HG03439 (cell line): Measurements from ENCODE around the gene SHROOM1.

Source experiments
- ATAC-seq: cut with Tn5 transposase; IDR thresholded peaks from one replicate; pipeline ENCODE4 v1.9.1; 2021; ENCODE audit warnings: mild to moderate bottlenecking, moderate library complexity; ENCODE audit not compliant: unreplicated experiment

Gene SHROOM1

GRCh38 chr5:132778129-132778528 lies 52.3 kb downstream of the SHROOM1 start:
- no peak for ATAC-seq

DNA sequence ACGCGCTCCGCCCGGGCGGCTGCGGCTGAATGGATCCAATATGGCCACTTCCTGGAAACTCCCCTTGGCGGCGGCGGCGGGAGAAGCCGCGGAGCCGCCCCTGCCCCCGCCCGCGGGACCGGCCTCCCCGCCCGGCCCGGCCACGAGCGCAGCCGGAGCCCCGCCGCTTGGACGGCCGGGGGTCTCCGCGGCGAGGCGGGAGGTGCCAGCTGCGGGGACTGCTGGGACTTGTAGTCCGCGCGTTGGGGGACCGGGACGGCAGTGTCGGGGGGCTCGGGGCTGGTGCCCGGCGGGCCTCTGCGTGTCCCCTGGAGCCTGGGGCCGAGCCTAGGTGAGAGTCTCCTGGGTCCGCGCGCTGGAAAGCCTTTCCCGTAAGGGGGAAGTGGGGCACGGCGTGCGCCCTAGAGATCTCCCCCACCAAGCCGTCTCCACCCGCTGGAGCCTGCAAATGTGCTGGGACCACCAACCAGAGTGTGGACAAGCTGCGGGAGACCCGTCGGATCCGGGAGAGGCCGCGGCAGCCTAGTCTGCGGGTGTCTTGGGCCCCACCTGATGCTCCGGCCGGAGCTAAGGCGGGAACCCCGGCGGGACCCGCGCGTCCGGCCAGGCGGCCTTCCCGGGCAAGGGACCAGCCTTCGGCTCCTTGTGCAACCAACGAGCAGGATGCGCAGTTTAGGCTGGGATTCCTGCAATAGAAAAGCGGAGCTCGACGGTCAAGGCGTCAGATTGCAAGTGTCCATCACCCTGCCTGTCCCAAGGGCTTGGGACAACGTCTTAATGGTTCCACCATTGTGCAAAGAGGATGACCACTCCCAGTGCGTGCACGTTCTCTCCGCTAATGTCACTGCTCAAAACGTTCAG lies 53.0 kb downstream of the SHROOM1 start, which contains the start of gene SEPTIN8:
TSS of gene SEPTIN8 (minus strand) at position 31 of the 861 bp plus-strand sequence. CDS start 102 bp downstream, outside the sequence.
- peak; percentile 56 for ATAC-seq

- ATAC-seq, result peak; percentile 30
Measured at GRCh38 chr5:132776938-132777208, 53.6 kb downstream of the SHROOM1 start.

DNA sequence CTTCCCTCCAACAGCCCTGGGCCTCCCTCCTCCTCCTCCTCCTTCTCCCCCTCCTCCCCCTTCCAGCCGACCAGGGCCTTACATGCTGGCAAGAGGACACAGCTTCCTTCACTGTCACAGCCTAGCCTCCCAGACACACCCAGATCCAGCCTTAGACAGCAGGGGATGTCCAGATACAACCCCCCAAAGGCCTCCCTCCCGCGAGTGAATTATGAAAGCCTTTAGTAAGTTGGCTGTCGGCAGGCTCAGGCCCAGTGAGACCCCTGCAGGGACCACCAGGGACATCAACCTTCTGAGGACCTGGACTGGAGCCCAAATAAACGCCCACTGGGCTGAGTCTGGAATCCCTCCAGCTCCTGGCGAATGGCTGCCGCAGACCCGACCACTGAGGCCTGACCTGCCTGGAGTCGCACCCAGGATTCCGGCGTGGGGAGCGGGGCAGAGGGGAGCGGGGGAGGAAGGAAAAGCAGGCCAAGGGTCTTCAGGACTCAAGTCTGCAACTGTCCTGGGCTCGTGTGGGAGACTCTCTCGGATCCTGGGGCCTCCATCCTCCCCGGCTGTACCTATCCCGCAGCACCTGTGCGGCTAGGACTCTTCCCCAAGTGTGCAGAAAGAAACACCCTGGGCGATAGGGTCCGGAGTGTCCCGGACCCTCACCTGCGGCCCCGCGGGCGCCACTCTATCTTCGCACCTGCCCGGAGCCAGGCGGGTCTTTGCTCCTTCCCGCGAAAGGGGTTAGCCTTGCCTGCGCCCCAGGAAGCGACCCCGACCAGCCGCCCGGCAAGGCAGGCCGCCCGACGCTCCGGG lies 54.1 kb downstream of the SHROOM1 start:
- no peak for ATAC-seq

DNA sequence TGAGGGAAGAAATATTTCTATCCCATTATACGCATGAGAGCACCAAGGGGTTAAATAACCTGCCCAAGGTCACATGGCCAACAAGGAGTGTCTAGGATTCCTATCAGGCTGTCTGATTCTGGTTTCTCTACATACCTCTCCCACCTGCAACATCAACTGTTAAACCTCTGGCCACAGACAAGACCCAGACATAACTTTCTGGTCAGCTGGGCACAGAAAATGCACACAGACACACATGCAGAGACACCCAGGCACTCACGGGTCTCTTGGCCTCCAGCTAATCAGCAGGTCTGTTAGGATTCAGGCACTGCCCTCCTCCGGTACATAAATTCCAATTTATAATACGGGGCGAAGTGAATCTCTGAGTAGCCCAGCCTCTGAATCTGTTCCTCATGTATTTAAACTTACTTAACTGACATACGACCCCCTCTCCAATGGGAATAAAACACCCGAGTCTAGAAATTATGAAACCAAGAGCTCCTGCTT lies 54.9 kb downstream of the SHROOM1 start:
- no peak for ATAC-seq

DNA sequence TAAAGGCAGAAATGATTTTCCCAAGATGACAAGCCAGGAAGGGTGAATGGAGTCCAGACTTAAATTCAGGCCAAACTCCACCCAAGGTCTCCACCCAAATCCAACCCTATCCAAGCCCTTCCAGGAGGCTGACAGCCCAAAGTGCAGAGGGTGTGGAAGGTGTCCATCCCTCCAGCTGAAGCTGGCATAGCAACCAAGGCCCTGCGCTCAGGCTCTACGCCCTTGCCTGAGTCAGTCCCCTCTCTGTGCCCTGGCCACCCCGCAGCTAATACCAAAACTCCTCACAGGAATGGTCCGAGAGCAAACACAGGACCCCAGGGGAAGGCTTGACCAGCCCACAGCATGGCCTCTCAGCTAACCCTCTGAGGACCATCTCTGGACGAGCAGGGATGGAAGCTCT lies 55.6 kb downstream of the SHROOM1 start:
- no peak for ATAC-seq

GRCh38 chr5:132774406-132774805 lies 56.0 kb downstream of the SHROOM1 start:
- no peak for ATAC-seq

DNA sequence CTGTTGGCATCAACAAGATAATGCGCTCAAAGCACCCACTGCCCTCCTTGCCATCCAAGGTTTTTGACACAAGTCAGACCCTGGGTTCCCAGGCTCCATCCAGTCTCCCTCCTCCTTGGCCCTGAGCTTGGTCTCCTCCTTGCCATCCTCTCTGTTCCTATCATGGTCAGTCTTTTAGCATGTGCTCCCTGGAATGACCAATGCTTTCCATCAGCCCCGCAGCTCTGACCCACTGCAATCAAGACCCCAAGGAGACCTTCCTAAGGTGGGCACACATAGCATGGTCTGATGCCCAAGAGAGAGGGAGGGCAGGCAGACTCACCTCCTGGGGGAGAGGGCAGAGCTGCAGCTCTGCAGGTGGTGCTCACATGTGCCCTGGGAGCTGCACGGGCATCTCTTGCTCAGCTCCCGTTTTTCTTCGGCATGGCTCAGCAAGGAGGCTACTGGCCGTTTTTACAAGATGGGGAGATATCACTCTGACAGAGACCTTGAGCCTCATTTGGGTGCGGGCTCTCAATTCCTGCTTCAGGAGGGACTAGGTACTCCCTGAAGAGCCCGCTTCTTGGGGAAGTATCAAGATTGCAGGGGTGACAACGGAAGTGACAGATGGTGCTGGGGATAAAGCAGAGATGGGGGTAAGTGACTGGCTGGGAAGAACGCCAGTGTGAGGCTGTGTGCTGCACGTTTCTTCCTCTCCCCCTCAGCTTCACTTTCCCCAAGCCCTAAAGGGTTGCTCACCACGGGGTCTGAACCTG lies 56.7 kb downstream of the SHROOM1 start:
- no peak for ATAC-seq

GRCh38 chr5:132773114-132773513 lies 57.3 kb downstream of the SHROOM1 start:
- ATAC-seq, result no peak

GRCh38 chr5:132772291-132773070 lies 58.0 kb downstream of the SHROOM1 start:
- no peak for ATAC-seq
